Stimulated activated CD8-positive, alpha-beta memory T cell treated with anti-CD3 and anti-CD28 coated beads, Interleukin-4, amount 100 ng/mL, for 24 hours (primary cell): ENCODE results near the gene B4GALT3.

ENCODE experiments used
- DNase-seq: peaks from one replicate; pipeline ENCODE4 v3.0.0-alpha.2; 2020; ENCODE audit warnings: low read depth

The B4GALT3 gene

DNA sequence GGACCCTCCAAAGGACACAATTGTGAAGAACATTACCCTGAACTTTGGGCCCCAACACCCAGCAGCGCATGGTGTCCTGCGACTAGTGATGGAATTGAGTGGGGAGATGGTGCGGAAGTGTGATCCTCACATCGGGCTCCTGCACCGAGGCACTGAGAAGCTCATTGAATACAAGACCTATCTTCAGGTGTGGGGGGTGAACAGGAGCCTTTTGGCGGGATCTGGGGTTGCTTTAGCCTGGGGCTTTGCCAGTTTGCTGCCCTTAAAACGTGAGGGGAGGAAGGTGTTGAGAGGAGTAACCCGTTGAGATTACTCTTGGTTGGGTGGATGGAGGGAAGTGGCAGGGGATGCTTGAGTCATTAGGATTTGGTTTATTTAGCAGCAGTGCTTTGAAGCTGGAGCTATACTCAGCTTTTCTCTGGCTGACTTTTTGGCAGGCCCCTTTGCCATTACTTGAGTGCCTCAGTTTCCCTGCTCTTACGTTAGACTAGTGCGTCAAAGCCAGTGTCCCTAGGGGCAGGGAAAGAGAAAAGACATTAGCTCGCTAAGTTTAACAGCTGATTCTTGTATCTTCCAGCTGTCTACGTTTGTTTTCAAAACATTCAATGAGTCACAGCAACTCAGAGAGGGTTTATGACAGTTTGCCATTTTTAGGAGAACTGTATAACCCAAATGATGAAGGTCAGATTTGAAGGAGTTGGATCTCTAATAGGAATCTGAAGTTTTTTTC lies 29.3 kb upstream of the B4GALT3 start:
- no peak for DNase-seq

- peak; percentile 93 for DNase-seq
These were observed 24.8 kb upstream of the B4GALT3 start, which contains the start of gene NDUFS2 for GRCh38 chr1:161201836-161202712. NDUFS2 (plus strand) TSS chr1:161202367; CDS start chr1:161202386, 19 bp downstream.

GRCh38 chr1:161200992-161201835 lies 23.9 kb upstream of the B4GALT3 start:
- no peak for DNase-seq

- DNase-seq: no peak
These were observed 23.2 kb upstream of the B4GALT3 start for GRCh38 chr1:161200421-161200991.

- DNase-seq: no peak
These were observed 22.3 kb upstream of the B4GALT3 start for GRCh38 chr1:161199506-161200139.

DNA sequence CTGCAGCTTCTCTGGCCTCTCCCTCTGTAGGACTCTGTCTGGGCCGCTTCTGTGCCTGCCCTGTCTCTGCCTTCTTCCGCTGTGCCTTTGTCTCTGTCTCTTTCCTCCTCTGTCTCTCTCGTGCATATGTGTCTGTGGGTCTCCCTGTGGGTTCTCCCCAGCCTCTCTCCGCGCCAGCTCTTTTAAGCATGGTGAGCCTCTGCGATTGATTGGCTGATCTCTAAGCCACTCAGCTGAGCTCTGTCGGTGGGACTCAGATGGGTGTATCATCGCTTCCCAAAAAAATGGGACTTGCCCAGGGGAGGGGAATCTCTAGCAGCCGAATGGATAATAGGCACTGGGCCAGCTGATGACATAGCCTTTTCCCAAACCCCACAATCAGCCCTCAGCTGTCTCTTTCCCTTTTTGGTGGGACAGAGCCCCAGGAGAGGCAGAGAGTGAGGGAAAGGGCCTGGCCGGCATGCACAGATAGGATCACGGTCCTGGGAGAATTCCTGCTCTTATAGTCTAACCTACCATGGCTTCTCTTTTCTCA lies 21.7 kb upstream of the B4GALT3 start, which contains the start of gene ADAMTS4:
TSS of gene ADAMTS4 (minus strand) at position 158 of the 535 bp plus-strand sequence. CDS start 427 bp downstream, outside the sequence.
- no peak for DNase-seq

GRCh38 chr1:161198194-161198896 lies 21.0 kb upstream of the B4GALT3 start:
- no peak for DNase-seq

DNA sequence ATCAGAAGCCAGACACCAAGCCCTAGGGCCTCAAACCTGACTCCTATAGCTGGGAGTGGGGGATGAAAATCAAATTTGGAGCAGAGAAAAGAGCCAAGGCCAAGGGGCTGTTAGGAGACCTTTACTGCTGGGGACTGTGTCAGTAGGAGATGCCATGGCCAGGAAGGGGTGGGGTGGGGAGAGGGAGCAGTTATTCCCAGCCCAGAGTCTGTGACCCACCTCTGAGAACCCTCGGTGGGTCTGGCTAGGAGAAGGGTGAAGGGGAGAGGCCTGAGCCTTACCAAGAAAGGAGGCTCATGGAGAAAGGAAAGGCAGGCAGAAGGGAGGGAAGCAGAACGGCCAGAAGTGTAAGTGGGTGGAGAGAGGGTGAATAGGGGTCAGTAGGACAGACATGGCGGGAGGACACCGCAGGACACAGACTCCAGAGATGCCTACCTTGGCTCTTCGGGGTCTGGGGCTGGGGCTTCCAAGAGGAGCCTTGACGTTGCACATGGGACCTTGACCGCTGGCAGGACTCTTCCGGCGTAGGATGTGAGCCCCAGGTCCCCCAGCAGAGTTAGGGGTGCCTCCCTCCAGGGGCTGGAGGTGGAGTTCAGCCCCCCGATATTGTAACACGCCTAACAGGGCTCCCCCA lies 20.4 kb upstream of the B4GALT3 start:
- no peak for DNase-seq

DNA sequence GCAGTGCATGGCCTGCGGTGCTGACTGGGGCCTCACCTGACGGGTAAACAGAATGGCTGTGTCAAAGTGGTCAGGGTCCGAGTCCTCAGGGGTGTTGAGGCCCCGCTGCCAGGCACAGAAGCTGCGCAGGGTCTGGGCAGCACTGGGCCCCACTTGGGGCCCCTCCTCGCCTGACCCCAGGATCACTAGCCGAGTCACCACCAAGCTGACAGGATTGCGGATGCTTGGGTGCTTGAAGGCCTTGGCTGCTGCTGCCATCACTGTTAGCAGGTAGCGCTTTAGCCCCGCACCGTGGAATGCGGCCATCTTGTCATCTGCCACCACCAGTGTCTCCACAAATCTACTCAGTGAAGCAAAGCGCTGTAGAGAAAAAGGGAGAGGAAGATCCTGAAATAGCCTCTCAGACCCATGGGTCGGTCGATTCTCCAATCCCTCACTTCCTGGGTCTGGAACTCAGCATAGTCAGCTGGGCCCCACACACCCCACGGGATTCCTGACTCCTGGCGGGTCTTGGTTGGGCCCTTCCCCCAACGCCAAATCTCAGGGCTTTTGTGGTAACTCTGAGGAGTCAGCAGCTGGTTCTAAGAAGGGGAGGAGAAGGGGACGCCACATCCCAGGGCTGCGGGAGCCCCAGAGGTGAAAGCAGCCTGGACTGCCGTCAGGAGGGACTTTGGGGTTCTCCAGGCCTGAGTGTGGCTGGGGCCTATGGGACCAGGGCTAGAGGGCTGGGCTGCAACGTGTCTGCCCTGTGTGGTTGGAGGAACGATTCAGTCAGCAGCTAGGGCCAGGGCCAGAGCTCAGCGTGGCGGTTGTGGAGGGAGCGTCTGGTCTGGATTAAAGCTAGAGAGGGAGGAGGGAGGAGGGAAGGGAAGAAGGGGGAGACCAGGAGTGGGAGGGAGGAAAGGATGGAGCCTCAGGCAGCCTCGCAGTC lies 19.5 kb upstream of the B4GALT3 start:
- DNase-seq: no peak

- no peak for DNase-seq
These were observed 18.8 kb upstream of the B4GALT3 start for GRCh38 chr1:161196111-161196510.

DNA sequence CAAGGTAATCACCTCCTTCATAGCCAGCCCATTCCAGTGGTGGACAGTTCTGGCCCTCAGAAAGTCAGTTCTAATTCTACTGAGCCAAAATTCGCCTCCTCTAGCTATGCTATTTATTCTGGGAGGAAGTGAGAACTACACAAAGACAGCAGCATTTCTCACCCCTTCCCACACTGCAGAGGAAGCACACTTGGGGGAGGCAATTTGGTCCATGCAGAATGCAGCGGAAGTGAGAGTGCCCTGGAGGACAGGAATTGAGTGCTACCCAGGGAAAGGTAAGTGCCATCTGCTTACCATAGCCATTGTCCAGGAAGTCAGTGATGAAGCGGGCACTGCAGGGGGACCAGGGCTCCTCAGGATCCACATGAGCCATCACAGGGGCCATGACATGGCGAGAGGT lies 17.9 kb upstream of the B4GALT3 start:
- DNase-seq: no peak

DNA sequence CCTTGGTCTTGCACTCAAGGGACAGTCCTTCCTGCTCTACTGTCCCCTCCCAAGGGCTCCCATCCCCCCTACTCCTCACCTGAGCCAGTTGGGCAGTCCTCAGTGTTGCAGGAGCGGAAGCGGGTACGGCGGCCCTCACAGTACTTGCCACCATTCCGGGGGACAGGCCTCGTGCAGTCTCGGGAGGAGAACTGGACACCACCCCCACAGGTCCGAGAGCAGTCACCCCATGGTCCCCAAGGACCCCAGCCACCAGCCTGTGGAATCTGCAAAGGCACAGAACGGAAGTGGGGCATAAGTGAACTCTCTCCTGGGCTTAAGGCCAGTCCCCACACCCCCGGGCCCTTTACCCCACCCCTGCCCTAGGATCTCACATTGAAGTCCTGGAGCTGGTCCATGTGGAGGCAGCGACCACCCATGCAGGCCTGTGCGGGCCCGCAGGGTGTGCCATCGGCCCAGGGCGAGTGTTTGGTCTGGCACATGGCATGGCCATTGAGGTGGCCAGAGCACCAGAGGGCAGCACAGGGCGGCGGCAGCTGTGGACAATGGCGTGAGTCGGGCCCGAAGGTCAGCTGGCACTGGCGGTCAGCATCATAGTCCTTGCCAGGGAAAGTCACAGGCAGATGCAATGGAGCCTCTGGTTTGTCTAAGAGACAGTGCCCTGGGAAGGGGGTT lies 16.4 kb upstream of the B4GALT3 start:
- no peak for DNase-seq

DNA sequence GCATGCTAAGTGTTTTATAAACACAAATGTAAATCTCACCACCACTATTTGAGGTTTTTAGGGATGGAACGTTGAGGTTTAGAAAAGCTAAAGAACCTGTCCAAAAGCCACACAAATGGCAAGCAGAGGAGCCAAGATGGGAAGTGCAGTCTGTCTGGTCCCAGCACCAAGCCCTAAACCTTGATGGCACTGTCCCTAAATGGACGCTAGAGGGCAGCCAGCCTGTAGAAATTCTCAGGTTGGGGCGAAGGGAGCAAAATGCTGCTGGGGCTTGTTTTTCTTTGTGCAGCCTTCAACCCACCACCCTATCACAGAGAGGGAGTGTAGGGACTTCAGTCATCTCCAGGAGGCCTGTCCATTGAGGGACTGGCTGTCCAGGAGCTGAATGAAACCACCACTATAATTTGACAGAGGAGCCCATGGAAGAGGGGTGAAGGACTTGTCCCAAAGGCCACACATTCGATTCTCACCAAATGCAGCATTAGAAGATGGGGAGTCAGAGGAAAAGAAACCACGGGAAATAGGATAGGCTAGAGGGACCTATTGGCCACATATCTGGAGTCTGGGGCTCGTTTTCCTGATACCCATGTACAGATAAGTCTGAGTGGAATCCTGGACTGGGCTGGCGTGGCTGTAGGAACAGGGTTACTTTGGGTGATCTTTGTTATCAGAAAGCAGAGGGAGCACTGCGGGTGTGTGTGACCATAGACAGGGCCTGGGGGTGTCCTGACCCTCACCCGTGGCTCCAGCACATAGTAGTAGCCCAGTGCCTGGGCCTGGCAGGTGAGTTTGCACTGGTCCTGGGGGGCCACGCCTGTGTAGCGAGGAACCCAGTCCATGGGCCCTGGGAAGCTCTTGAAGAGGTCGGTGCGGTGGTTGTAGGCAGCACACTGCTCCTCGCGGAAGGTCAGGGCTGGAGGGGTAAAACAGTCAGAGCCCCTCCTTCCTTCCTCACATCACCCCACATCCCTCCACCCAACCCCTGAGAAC lies 15.5 kb upstream of the B4GALT3 start:
- DNase-seq: peak; percentile 36

DNA sequence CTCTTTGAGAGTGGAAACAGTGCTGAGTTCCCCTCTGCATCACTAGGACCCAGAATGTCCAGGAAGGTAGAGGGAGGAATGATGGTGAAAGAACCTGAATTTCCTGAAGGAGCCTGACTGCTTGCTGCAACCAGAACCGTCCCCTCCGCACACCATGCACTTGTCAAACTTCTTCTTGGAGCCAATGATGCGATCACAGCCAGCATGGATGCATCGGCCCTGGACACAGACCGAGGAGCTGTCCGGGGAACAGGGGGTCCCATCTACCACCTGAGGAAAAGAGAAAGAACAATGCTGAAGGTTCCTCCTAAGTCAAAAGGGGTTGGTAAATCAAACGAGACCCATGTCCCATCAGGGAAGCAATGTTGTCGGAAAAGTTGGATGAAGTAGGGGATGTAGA lies 14.7 kb upstream of the B4GALT3 start:
- DNase-seq: no peak

DNA sequence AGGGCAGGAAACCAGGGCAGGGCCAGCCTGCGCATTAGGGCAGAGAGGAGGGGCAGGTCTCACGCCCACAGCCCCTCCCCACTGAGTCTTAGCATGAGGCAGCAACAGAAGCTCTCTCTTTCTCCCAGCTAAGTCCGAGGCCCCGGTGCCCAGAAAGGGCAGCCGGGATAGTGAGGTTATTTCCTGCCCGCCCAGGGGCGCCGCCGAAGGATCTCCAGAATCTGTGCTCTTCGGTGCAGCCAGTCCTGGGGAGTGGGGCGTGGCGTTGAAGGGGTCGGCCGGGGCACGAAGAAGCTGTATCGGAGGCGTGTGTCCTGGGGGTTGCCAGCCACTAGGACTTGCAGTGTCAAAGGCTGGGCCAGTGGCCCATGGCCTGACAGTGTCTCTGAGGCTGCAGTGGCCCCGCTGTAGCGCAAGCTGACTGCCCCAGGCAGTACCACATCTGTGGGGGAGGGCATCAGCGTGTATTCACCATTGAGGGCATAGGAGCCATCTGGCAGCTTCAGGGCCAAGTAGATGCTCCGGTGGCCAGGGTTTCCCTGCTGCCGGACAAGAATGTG lies 13.7 kb upstream of the B4GALT3 start:
- DNase-seq: no peak

DNA sequence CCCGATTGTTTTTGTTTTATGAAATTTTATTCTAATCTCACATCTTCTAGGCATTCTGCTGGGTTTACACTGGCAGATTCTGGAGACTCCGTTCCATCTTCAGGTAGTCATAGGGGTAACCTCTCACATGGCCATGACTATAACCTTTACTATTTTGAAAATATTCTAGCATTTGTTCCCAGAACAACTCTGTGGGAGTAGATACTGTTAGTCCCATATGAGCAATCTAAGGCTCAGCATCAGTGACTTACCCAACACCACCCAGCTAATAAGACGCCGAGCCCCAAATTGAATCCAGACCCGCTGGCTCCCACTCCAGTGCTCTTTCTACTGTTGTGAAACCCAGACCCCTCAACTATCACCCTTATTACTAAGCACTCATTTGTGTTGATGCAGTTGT lies 11.7 kb upstream of the B4GALT3 start:
- no peak for DNase-seq

GRCh38 chr1:161188381-161188780 lies 11.1 kb upstream of the B4GALT3 start:
- no peak for DNase-seq
